Cardiac septum (tissue), 1 donor: ENCODE results near the gene RPRD1B. TPM values are rescaled to one million over a fixed set of nuclear protein-coding genes. Genes with fewer than 3 reads are reported as not detected.

Source experiments
- DNase-seq: peaks from one replicate; pipeline ENCODE4 v3.0.0-alpha.2; 2020; ENCODE audit warnings: low spot score
- intact Hi-C: fragments of 100-400 bp; cut with DNase I; formaldehyde crosslinking; loops from one replicate; pipeline ENCODE4 v1.14.0; 2022
- total RNA-seq: library from RNA; stranded (reverse); fragmentation: NEBNext Ultra II Directional; extraction: Animal tissue kit (Norgen Biotek cat#: 25700); gene quantifications from one replicate; pipeline ENCODE4 v1.2.1, GENCODE V29; 2021
- donor health status: DM: no; HTN: no; CAD: no.

Gene RPRD1B
- total RNA-seq, 1 donor from 2014 or later, result 62.2 TPM

GRCh38 chr20:38128691-38129090 lies 95.1 kb downstream of the RPRD1B start:
- DNase-seq, result peak; percentile 58
- intact Hi-C loops, result loop anchor here (5.0 kb wide), 2 partner anchors 56 to 89 kb away; no protein-coding TSS in a partner anchor

- intact Hi-C loops, result loop anchor here (5.0 kb wide), 2 partner anchors 57 to 88 kb away; no protein-coding TSS in a partner anchor
Measured at GRCh38 chr20:38129248-38129865, 95.8 kb downstream of the RPRD1B start.

GRCh38 chr20:38129893-38130609 lies 96.5 kb downstream of the RPRD1B start:
- intact Hi-C loops, result loop anchor here (5.0 kb wide), 2 partner anchors 58 to 87 kb away; no protein-coding TSS in a partner anchor
- peak; percentile 66 for DNase-seq

More at GRCh38 chr20:38129248-38129865, 95.8 kb downstream of the RPRD1B start:
- DNase-seq, result peak; percentile 49

GRCh38 chr20:38130687-38131587 lies 97.4 kb downstream of the RPRD1B start:
- intact Hi-C loops, result no loop called here

GRCh38 chr20:38131588-38132121 lies 98.1 kb downstream of the RPRD1B start:
- intact Hi-C loops, result no loop called here
- peak; percentile 7 for DNase-seq

More at GRCh38 chr20:38130687-38131587, 97.4 kb downstream of the RPRD1B start:
- peak; percentile 66 for DNase-seq

GRCh38 chr20:38132156-38132909 lies 98.8 kb downstream of the RPRD1B start:
- intact Hi-C loops, result no loop called here
- peak; percentile 71 for DNase-seq

- intact Hi-C loops, result no loop called here
- DNase-seq, result peak; percentile 41
Measured at GRCh38 chr20:38132910-38133501, 99.5 kb downstream of the RPRD1B start.

- intact Hi-C loops, result no loop called here
- peak; percentile 24 for DNase-seq
Measured at GRCh38 chr20:38133680-38134426, 100.3 kb downstream of the RPRD1B start.

- intact Hi-C loops, result no loop called here
- DNase-seq, result peak; percentile 77
Measured at GRCh38 chr20:38134427-38135270, 101.1 kb downstream of the RPRD1B start.

GRCh38 chr20:38135271-38135650 lies 101.7 kb downstream of the RPRD1B start:
- no peak for DNase-seq
- intact Hi-C loops, result no loop called here

GRCh38 chr20:38135651-38136420 lies 102.3 kb downstream of the RPRD1B start:
- intact Hi-C loops, result no loop called here
- peak; percentile 74 for DNase-seq

- DNase-seq, result peak; percentile 74
- intact Hi-C loops, result no loop called here
Measured at GRCh38 chr20:38136421-38137245, 103.1 kb downstream of the RPRD1B start.

GRCh38 chr20:38137441-38138037 lies 104.0 kb downstream of the RPRD1B start:
- peak; percentile 55 for DNase-seq
- intact Hi-C loops, result no loop called here

GRCh38 chr20:38138086-38138778 lies 104.7 kb downstream of the RPRD1B start:
- intact Hi-C loops, result no loop called here
- DNase-seq, result peak; percentile 72
